Liver (tissue), 9 donors: ENCODE measurements around the gene SLX1B. TPM values are rescaled to one million over a fixed set of nuclear protein-coding genes. Genes with fewer than 3 reads are reported as not detected.
"Not testable (repeated sequence)": the region's sequence is repeated elsewhere in the genome, so short reads cannot be mapped to it uniquely, and the experiment has no call there.

Experiments used
- DNase-seq: peaks from one replicate; pipeline ENCODE4 v3.0.0-alpha.2; 2017; ENCODE audit warnings: low spot score
- H3K27ac ChIP-seq, 2 donors: one replicate each; pipeline ENCODE4 v1.7.0; 2013; ENCODE audit warnings: inconsistent platforms in 2 of 2, low read length in 2 of 2, control low read depth in 1 of 2, low read depth in 1 of 2, mild to moderate bottlenecking in 1 of 2
- H3K27me3 ChIP-seq, 4 donors: one replicate each; pipeline versions ENCODE4 v1.6.1 to v1.7.0; 2013; ENCODE audit warnings: low read length in 3 of 4, inconsistent platforms in 1 of 4, mild to moderate bottlenecking in 1 of 4, moderate library complexity in 1 of 4; ENCODE audit not compliant: control insufficient read depth in 4 of 4, insufficient read depth in 4 of 4
- H3K36me3 ChIP-seq, 4 donors: one replicate each; pipeline versions ENCODE4 v1.6.1 to v1.7.0; 2013; ENCODE audit warnings: low read length in 3 of 4, mild to moderate bottlenecking in 3 of 4, low read depth in 1 of 4, moderate library complexity in 1 of 4; ENCODE audit not compliant: control insufficient read depth in 4 of 4, insufficient read depth in 3 of 4
- H3K4me1 ChIP-seq, 4 donors: one replicate each; pipeline versions ENCODE4 v1.6.1 to v1.7.0; 2013; ENCODE audit warnings: low read length in 3 of 4, mild to moderate bottlenecking in 3 of 4, moderate library complexity in 1 of 4; ENCODE audit not compliant: control insufficient read depth in 4 of 4, insufficient read depth in 4 of 4
- H3K4me3 ChIP-seq, 3 donors: one replicate each; pipeline versions ENCODE4 v1.6.1 to v1.7.0; 2013; ENCODE audit warnings: low read length in 3 of 3, control low read depth in 1 of 3, low read depth in 1 of 3, mild to moderate bottlenecking in 1 of 3
- H3K9ac ChIP-seq, 2 donors: one replicate each; pipeline ENCODE4 v1.7.0; 2013; ENCODE audit warnings: low read length in 2 of 2, mild to moderate bottlenecking in 2 of 2, moderate library complexity in 2 of 2, control low read depth in 1 of 2, low read depth in 1 of 2
- H3K9me3 ChIP-seq, 4 donors: one replicate each; pipeline versions ENCODE4 v1.6.1 to v1.7.0; 2013; ENCODE audit warnings: low read length in 3 of 4; ENCODE audit not compliant: control insufficient read depth in 4 of 4
- WGBS: extraction: QIAGEN DNeasy Blood & Tissue Kit; methylation state at CpG from one replicate; pipeline ENCODE4 v1.1.7; 2013; 5-methylcytosine and 5-hydroxymethylcytosine counted together
- polyA plus RNA-seq, 2 donors: library from polyadenylated mRNA; stranded (reverse) in 1 of 2; unstranded in 1 of 2; fragments of 200-250 nt in 1 of 2; fragments of >200 nt in 1 of 2; fragmentation: Nextera tagmentation in 1 of 2; extraction: Ambion mirVana in 1 of 2; gene quantifications; one replicate each; pipeline versions ENCODE4 v1.2.1 to v1.2.3, GENCODE V29; 2013 to 2015
- total RNA-seq, 2 donors: library from RNA; depleted of rRNA; stranded (reverse); fragments of >200 nt; gene quantifications; one replicate each; pipeline ENCODE4 v1.2.3, GENCODE V29; 2014
- donor health status: healthy.
- donor health status: healthy.
- donor health status: healthy.
- donor health status: healthy.
- donor health status: healthy.

Gene SLX1B
- total RNA-seq (10 to 100 TPM; 10.3 to 16.2 TPM), polyA plus RNA-seq (10 to 100 TPM; 17.1 to 31.0 TPM)

- DNase-seq, H3K27ac ChIP-seq: not testable (repeated sequence)
These were observed at the start of gene SLX1B, which contains the start of gene BOLA2 for GRCh38 chr16:29454269-29454668. SLX1B (plus strand) TSS chr16:29454533. BOLA2 (minus strand) TSS chr16:29454351; CDS start chr16:29454253, 98 bp downstream.

GRCh38 chr16:29405249-29405648, 49.1 kb upstream of the SLX1B start:
- not testable (repeated sequence) for H3K27ac ChIP-seq, H3K4me1 ChIP-seq, H3K9ac ChIP-seq, DNase-seq, H3K4me3 ChIP-seq, H3K9me3 ChIP-seq, H3K36me3 ChIP-seq, H3K27me3 ChIP-seq
- WGBS = 84% methylated on average over 7 of the region's 7 CpGs

More at GRCh38 chr16:29454269-29454668, at the start of gene SLX1B, which contains the start of gene BOLA2:
- WGBS = no CpG with 5 or more reads among the region's 33 CpGs
- not testable (repeated sequence) for H3K4me1 ChIP-seq, H3K9me3 ChIP-seq, H3K27me3 ChIP-seq, H3K4me3 ChIP-seq, H3K9ac ChIP-seq, H3K36me3 ChIP-seq

GRCh38 chr16:29423587-29423986, 30.7 kb upstream of the SLX1B start:
- DNase-seq, H3K27ac ChIP-seq, H3K9ac ChIP-seq, H3K36me3 ChIP-seq, H3K4me3 ChIP-seq, H3K27me3 ChIP-seq, H3K9me3 ChIP-seq, H3K4me1 ChIP-seq: not testable (repeated sequence)
- 95% methylated on average over 2 of the region's 2 CpGs for whole genome bisulfite sequencing

DNA sequence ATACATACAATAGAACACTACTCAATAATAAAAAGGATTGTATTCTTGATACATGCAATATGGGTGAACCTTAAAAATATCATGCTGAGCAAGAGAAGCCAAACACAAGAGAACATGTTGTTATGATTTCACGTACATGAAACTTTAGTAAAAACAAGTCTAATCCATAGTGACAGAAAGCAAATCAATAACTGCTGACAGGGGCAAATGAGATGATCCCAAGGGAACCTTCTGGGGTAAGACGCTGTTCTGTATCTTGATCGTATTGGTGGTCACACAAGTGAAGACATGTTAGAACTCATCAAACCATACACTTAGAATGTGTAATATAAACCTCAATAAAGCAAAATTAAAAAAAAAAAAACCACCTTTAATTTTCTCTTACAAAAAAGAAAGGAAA, 28.9 kb upstream of the SLX1B start:
- WGBS = 95% methylated on average over 3 of the region's 3 CpGs
- not testable (repeated sequence) for H3K36me3 ChIP-seq, H3K9me3 ChIP-seq, H3K27me3 ChIP-seq, DNase-seq, H3K9ac ChIP-seq, H3K4me1 ChIP-seq, H3K4me3 ChIP-seq, H3K27ac ChIP-seq

DNA sequence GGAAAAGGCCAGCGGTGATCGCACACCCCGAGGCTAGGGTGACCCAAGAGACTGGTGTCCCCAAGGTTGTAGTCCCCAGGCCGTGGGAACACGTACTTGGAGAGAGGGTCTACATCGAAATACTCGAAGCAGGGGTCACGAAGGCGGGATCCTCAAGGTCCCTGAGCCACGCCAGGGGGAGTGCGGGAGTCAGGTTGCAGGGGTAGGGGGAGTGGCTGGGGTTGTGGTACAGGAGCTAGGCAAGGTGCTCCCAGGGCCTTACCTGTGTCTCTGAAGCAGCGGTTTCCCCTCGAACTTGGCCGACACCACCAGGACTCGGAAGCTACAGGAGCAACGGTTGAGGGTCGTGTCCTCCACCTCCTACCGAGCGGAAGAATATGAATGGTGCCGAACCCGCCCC, 579 bp upstream of the SLX1B start:
- H3K4me1 ChIP-seq, H3K9me3 ChIP-seq, H3K36me3 ChIP-seq, DNase-seq, H3K27me3 ChIP-seq, H3K4me3 ChIP-seq, H3K9ac ChIP-seq, H3K27ac ChIP-seq: not testable (repeated sequence)
- no CpG with 5 or more reads among the region's 21 CpGs for WGBS

DNA sequence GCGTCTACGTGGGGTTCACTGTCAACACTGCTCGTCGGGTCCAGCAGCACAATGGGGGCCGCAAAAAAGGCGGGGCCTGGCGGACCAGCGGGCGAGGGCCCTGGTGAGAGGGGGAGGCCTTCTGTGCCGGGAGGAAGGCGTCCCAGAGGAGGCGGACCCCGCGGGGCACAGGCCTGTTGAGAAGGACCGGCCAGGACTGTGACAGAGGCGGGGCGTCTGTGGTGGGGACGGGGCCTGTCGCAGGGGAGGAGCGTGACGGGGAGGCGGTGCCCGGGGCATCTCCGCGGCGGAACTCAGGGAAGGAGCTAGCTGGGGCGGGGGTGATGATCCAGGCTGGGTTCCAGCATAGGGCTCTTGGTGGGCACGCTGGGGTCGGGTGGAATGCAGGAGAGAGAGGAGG, 495 bp downstream of the SLX1B start:
- not testable (repeated sequence) for H3K9ac ChIP-seq, H3K9me3 ChIP-seq, H3K36me3 ChIP-seq, H3K27ac ChIP-seq, DNase-seq, H3K4me3 ChIP-seq, H3K27me3 ChIP-seq, H3K4me1 ChIP-seq
- no CpG with 5 or more reads among the region's 29 CpGs for WGBS

GRCh38 chr16:29457660-29458059, 3.3 kb downstream of the SLX1B start:
- not testable (repeated sequence) for H3K4me3 ChIP-seq, H3K27ac ChIP-seq, H3K9me3 ChIP-seq, DNase-seq, H3K9ac ChIP-seq, H3K4me1 ChIP-seq, H3K36me3 ChIP-seq, H3K27me3 ChIP-seq
- WGBS = 100% methylated on average over 1 of the region's 2 CpGs

GRCh38 chr16:29459706-29460646, 5.6 kb downstream of the SLX1B start, which contains the start of gene SULT1A4:
SULT1A4 (plus strand) TSS chr16:29459913; CDS start chr16:29461386, 1,473 bp downstream.
- not testable (repeated sequence) for DNase-seq, H3K27ac ChIP-seq, H3K4me1 ChIP-seq, H3K27me3 ChIP-seq, H3K9ac ChIP-seq, H3K36me3 ChIP-seq, H3K9me3 ChIP-seq, H3K4me3 ChIP-seq
- no CpG with 5 or more reads among the region's 13 CpGs for WGBS
